HepG2 (cell line): Measurements from ENCODE around the gene RTP5. TPM values are rescaled to one million over a fixed set of nuclear protein-coding genes. Genes with fewer than 3 reads are reported as not detected.

Experiments used
- ARNT ChIP-seq: fragments of 450-650 bp; IDR thresholded peaks from 2 replicates; pipeline ENCODE4 v1.6.1; 2017
- CEBPG ChIP-seq: IDR thresholded peaks from 2 replicates; pipeline ENCODE4 v1.6.1; 2016
- ELK4 ChIP-seq: sonication (generic); formaldehyde crosslinking; IDR thresholded peaks from 2 replicates; pipeline ENCODE4 v1.9.0; 2021; ENCODE audit warnings: missing genetic modification reagents, borderline replicate concordance
- ETS1 ChIP-seq: sonication (generic); formaldehyde crosslinking; IDR thresholded peaks from 2 replicates; pipeline ENCODE4 v1.4.0; 2020; ENCODE audit warnings: missing genetic modification reagents
- FOXC1 ChIP-seq: sonication (generic); formaldehyde crosslinking; IDR thresholded peaks from 2 replicates; pipeline ENCODE4 v1.8.0; 2022; ENCODE audit warnings: mild to moderate bottlenecking, missing genetic modification reagents, borderline replicate concordance
- ISX ChIP-seq: sonication (generic); formaldehyde crosslinking; conservative IDR thresholded peaks from 2 replicates; pipeline ENCODE4 v1.5.0; 2020; ENCODE audit warnings: missing genetic modification reagents
- MNT ChIP-seq: fragments of 450-650 bp; IDR thresholded peaks from 2 replicates; pipeline ENCODE4 v1.6.1; 2016
- NFIB ChIP-seq: sonication (generic); formaldehyde crosslinking; IDR thresholded peaks from 2 replicates; pipeline ENCODE4 v1.9.0; 2021; ENCODE audit warnings: missing genetic modification reagents, mild to moderate bottlenecking, borderline replicate concordance
- PITX1 ChIP-seq: sonication (generic); formaldehyde crosslinking; IDR thresholded peaks from 2 replicates; pipeline ENCODE4 v1.5.1; 2020; ENCODE audit warnings: mild to moderate bottlenecking, missing genetic modification reagents
- RAD51 ChIP-seq: fragments of 450-650 bp; IDR thresholded peaks from 2 replicates; pipeline ENCODE4 v1.6.1; 2016; ENCODE audit warnings: borderline replicate concordance
- TAF15 ChIP-seq: fragments of 200-400 bp; formaldehyde crosslinking; IDR thresholded peaks from one replicate; pipeline ENCODE4 v1.6.1; 2018; ENCODE audit warnings: mild to moderate bottlenecking, low read depth, low read length; ENCODE audit not compliant: poor library complexity, severe bottlenecking
- TCF7L2 ChIP-seq: IDR thresholded peaks from 2 replicates; pipeline ENCODE4 v1.6.1; 2011; ENCODE audit warnings: mild to moderate bottlenecking, low read depth, low read length, moderate library complexity
- TFDP2 ChIP-seq: sonication (generic); formaldehyde crosslinking; IDR thresholded peaks from 2 replicates; pipeline ENCODE4 v1.4.0; 2020; ENCODE audit warnings: missing genetic modification reagents
- THAP8 ChIP-seq: sonication (generic); formaldehyde crosslinking; IDR thresholded peaks from 2 replicates; pipeline ENCODE4 v1.5.1; 2020; ENCODE audit warnings: missing genetic modification reagents, mild to moderate bottlenecking, borderline replicate concordance
- THRA ChIP-seq: sonication (generic); formaldehyde crosslinking; IDR thresholded peaks from 2 replicates; pipeline ENCODE4 v1.4.0; 2020; ENCODE audit warnings: missing genetic modification reagents, borderline replicate concordance
- ZBTB1 ChIP-seq: sonication (generic); formaldehyde crosslinking; IDR thresholded peaks from 2 replicates; pipeline ENCODE4 v1.4.0; 2020; ENCODE audit warnings: missing genetic modification reagents, borderline replicate concordance
- ZC3H4 ChIP-seq: sonication (generic); formaldehyde crosslinking; IDR thresholded peaks from 2 replicates; pipeline ENCODE4 v1.4.0; 2020; ENCODE audit warnings: missing genetic modification reagents, borderline replicate concordance
- ZFY ChIP-seq: sonication (generic); formaldehyde crosslinking; IDR thresholded peaks from 2 replicates; pipeline ENCODE4 v1.4.0; 2020; ENCODE audit warnings: missing genetic modification reagents
- ZNF101 ChIP-seq: sonication (generic); formaldehyde crosslinking; IDR thresholded peaks from 2 replicates; pipeline ENCODE4 v1.4.0; 2020; ENCODE audit warnings: mild to moderate bottlenecking, low read depth, missing genetic modification reagents, borderline replicate concordance
- ZNF205 ChIP-seq: IDR thresholded peaks from 2 replicates; pipeline ENCODE4 v1.6.1; 2018; ENCODE audit warnings: missing biosample characterization, missing genetic modification reagents
- polyA plus RNA-seq, 8 experiments: library from polyadenylated mRNA; depleted of rRNA in 3 of 8; stranded (reverse) in 7 of 8; unstranded in 1 of 8; fragments of >200 nt; fragmentation: Illumina TruSeq in 4 of 8; extraction: Trizol in 4 of 8; gene quantifications; 2 replicates each; pipeline versions ENCODE4 v1.2.1 to v1.2.3, GENCODE V29; 2011 to 2016; ENCODE audit warnings: low read depth in 4 of 8, missing spikeins in 1 of 8, mixed read lengths in 1 of 8; ENCODE audit not compliant: insufficient read depth in 1 of 8
- total RNA-seq, 5 experiments: library from RNA; depleted of rRNA; stranded (reverse); fragments of >200 nt; fragmentation: Illumina TruSeq; extraction: Trizol; gene quantifications; 2 replicates each; pipeline ENCODE4 v1.2.3, GENCODE V29; 2016; ENCODE audit warnings: low read depth in 1 of 5

The RTP5 gene
- total and polyA plus RNA-seq, 2 of the 13 experiments (the other 11 are each of a cell fraction or from before 2014, with no cell fraction given): not detected

- TF ChIP-seq ETS1 (CRISPR knock-in tag) (no peak), ISX (CRISPR knock-in tag) (no peak), ARNT (no peak), TAF15 (no peak), ZC3H4 (CRISPR knock-in tag) (no peak), TCF7L2 (no peak), ZNF205 (no peak), TFDP2 (CRISPR knock-in tag) (no peak), PITX1 (no peak), ZNF101 (CRISPR knock-in tag) (no peak), NFIB (CRISPR knock-in tag) (0 out of 2 replicates have a peak, but pooled peaks have one; percentile 20), MNT (no peak), ZFY (no peak), THAP8 (CRISPR knock-in tag) (no peak), FOXC1 (CRISPR knock-in tag) (no peak), RAD51 (no peak), ELK4 (CRISPR knock-in tag) (no peak), ZBTB1 (CRISPR knock-in tag) (no peak), THRA (CRISPR knock-in tag) (no peak), CEBPG (CRISPR knock-in tag) (no peak)
Observed at GRCh38 chr2:241865957-241866789, 3.4 kb upstream of the RTP5 start (continued).
